ENCODE measurements around the gene CD28.

- TF ChIP-seq POLR2AphosphoS5 (IDR thresholded peaks at IDR 0.05): no peak
- no peak for TF ChIP-seq CTCF (IDR thresholded peaks at IDR 0.05 in 8 of 11, conservative IDR thresholded peaks at IDR 0.05 in 3 of 11)
These were observed 49.7 kb downstream of the CD28 start for GRCh38 chr2:203756161-203756560.

Measured in spleen (tissue), 7 donors.